Activated T-helper 17 cell treated with anti-CD3 and anti-CD28 coated beads, Interleukin-2, amount 50 U/mL, for 72 hours (primary cell): ENCODE measurements around the gene HUNK. TPM values are rescaled to one million over a fixed set of nuclear protein-coding genes. Genes with fewer than 3 reads are reported as not detected.

Experiments used
- total RNA-seq, 2 donors: library from RNA; stranded (reverse); gene quantifications; one replicate each; pipeline ENCODE4 v1.2.3, GENCODE V29; 2022

Gene HUNK
- total RNA-seq, 2 donors from 2014 or later = 0.61 to 0.85 TPM

Other genes with a start within 250 kb of the HUNK start
- 100 to 1,000 TPM; 148 to 244 TPM for gene SOD1, start 213.3 kb upstream of the HUNK start, total RNA-seq
- gene SCAF4, start 140.9 kb upstream of the HUNK start, total RNA-seq = 10 to 100 TPM; 33.0 to 46.7 TPM